HCT116 (cell line): ENCODE results near the gene REEP5. TPM values are rescaled to one million over a fixed set of nuclear protein-coding genes. Genes with fewer than 3 reads are reported as not detected.

Experiments
- ATAC-seq: fragments of 200-7000 bp; cut with Tn5 transposase; 2 replicates; pipeline ENCODE4 v1.9.1; 2020; ENCODE audit warnings: mild to moderate bottlenecking, moderate library complexity
- BruUV-seq: library from RNA; stranded (reverse); fragments of 400-500 nt; replicated peaks from 2 replicates; lab custom pipeline; 2021; lab: Mats Ljungman, UMichigan
- CTCF ChIA-PET: fragments of 300-600 bp; sonication (Branson Sonifier 250); formaldehyde crosslinking; loops from one replicate; lab custom pipeline; 2021; ENCODE audit warnings: antibody characterized with exemption; lab: Charles Lee
- POLR2A ChIA-PET: fragments of 300-600, 350-600 bp; sonication (Branson Sonifier 250); formaldehyde crosslinking; loops from one replicate; lab custom pipeline; 2021; ENCODE audit warnings: antibody characterized with exemption; lab: Charles Lee
- RAD21 ChIA-PET, 2 experiments: fragments of 300-600 bp; sonication (Branson Sonifier 250); formaldehyde crosslinking; loops; one replicate each; lab custom pipeline; 2023; ENCODE audit warnings: low total read pairs in 2 of 2; ENCODE audit not compliant: uncharacterized antibody in 2 of 2, unreplicated experiment in 2 of 2, low non-redundant PET in 1 of 2; lab: Charles Lee
- DNase-seq: peaks from one replicate; pipeline ENCODE4 v3.0.0-alpha.2; 2010; ENCODE audit warnings: low read depth, low spot score
- H2AFZ ChIP-seq: fragments of 200-600 bp; shearing (Covaris generic), sonication (generic); 2 replicates; pipeline ENCODE4 v1.6.1; 2017; ENCODE audit warnings: low read depth, mixed run types, mixed read lengths, antibody characterized with exemption, low read length; ENCODE audit not compliant: poor library complexity, severe bottlenecking
- H3K27ac ChIP-seq: 2 replicates; pipeline ENCODE4 v1.5.1; 2012; ENCODE audit warnings: low read depth, low read length
- H3K27me3 ChIP-seq: fragments of 200-600 bp; sonication (generic); 2 replicates; pipeline ENCODE4 v1.6.1; 2016; ENCODE audit warnings: mixed run types, low read length, mixed read lengths; ENCODE audit not compliant: insufficient read depth
- H3K36me3 ChIP-seq, 2 experiments: fragments of 200-500 bp in 1 of 2; fragments of 200-600 bp in 1 of 2; sonication (Bioruptor generic) in 1 of 2; sonication (generic) in 1 of 2; 2 replicates each; pipeline versions ENCODE4 v1.5.1 to v1.6.1; 2014 to 2016; ENCODE audit warnings: low read length in 2 of 2, inconsistent platforms in 1 of 2, mixed read lengths in 1 of 2, mixed run types in 1 of 2; ENCODE audit not compliant: insufficient read depth in 2 of 2, control insufficient read depth in 1 of 2
- H3K4me1 ChIP-seq, 2 experiments: fragments of 200-600 bp in 1 of 2; sonication (generic) in 1 of 2; 2 replicates each; pipeline versions ENCODE4 v1.5.1 to v1.6.1; 2012 to 2017; ENCODE audit warnings: low read length in 2 of 2, inconsistent platforms in 1 of 2, mild to moderate bottlenecking in 1 of 2, mixed read lengths in 1 of 2, mixed run types in 1 of 2, moderate library complexity in 1 of 2; ENCODE audit not compliant: insufficient read depth in 2 of 2, control insufficient read depth in 1 of 2
- H3K4me2 ChIP-seq: fragments of 200-600 bp; sonication (generic); 2 replicates; pipeline ENCODE4 v1.6.1; 2017; ENCODE audit warnings: mixed run types, low read length, mixed read lengths
- H3K4me3 ChIP-seq, 2 experiments: fragments of 200-600 bp in 1 of 2; sonication (generic) in 1 of 2; replicated peaks in 1 of 2; 2 replicates each; pipeline ENCODE4 v1.5.1; 2011 to 2016; ENCODE audit warnings: low read length in 2 of 2, control low read depth in 1 of 2, low read depth in 1 of 2, mild to moderate bottlenecking in 1 of 2, mixed read lengths in 1 of 2, mixed run types in 1 of 2
- H3K79me2 ChIP-seq: fragments of 200-600 bp; sonication (generic); 2 replicates; pipeline ENCODE4 v1.6.1; 2017; ENCODE audit warnings: mild to moderate bottlenecking, mixed run types, low read length, moderate library complexity, mixed read lengths; ENCODE audit not compliant: insufficient read depth
- H3K9ac ChIP-seq: fragments of 200-600 bp; sonication (generic); 2 replicates; pipeline ENCODE4 v1.6.1; 2016; ENCODE audit warnings: low read length, mixed read lengths
- H3K9me2 ChIP-seq: fragments of 200-600 bp; sonication (generic), shearing (Covaris generic); 2 replicates; pipeline ENCODE4 v1.6.1; 2017; ENCODE audit warnings: mixed run types, mild to moderate bottlenecking, moderate library complexity; ENCODE audit not compliant: insufficient read depth
- H3K9me3 ChIP-seq, 2 experiments: fragments of 200-500 bp in 1 of 2; fragments of 200-600 bp in 1 of 2; sonication (Bioruptor generic) in 1 of 2; sonication (generic) in 1 of 2; 2 replicates each; pipeline ENCODE4 v1.6.1; 2014 to 2017; ENCODE audit warnings: low read length in 2 of 2, mixed read lengths in 2 of 2, inconsistent platforms in 1 of 2, low read depth in 1 of 2, mild to moderate bottlenecking in 1 of 2, mixed run types in 1 of 2, moderate library complexity in 1 of 2; ENCODE audit not compliant: control insufficient read depth in 1 of 2, insufficient read depth in 1 of 2
- H4K20me1 ChIP-seq: fragments of 200-600 bp; sonication (generic), shearing (Covaris generic); 2 replicates; pipeline ENCODE4 v1.6.1; 2017; ENCODE audit warnings: mixed run types, mild to moderate bottlenecking, moderate library complexity; ENCODE audit not compliant: insufficient read depth
- CBX3 ChIP-seq: IDR thresholded peaks from 2 replicates; pipeline ENCODE4 v1.6.1; 2012; ENCODE audit warnings: low read depth
- CEBPB ChIP-seq: IDR thresholded peaks from 2 replicates; pipeline ENCODE4 v1.6.1; 2012; ENCODE audit warnings: low read depth
- EGR1 ChIP-seq: IDR thresholded peaks from 2 replicates; pipeline ENCODE4 v1.6.1; 2012; ENCODE audit warnings: low read depth
- EZH2 ChIP-seq: fragments of 200-600 bp; sonication (generic); IDR thresholded peaks from 2 replicates; pipeline ENCODE4 v1.6.1; 2017; ENCODE audit warnings: antibody characterized with exemption, mixed run types
- EZH2phosphoT487 ChIP-seq: fragments of 200-600 bp; IDR thresholded peaks from 2 replicates; pipeline ENCODE4 v1.6.1; 2018; ENCODE audit warnings: antibody characterized with exemption, borderline replicate concordance
- JUND ChIP-seq: IDR thresholded peaks from 2 replicates; pipeline ENCODE4 v1.6.1; 2012
- POLR2A ChIP-seq: IDR thresholded peaks from 2 replicates; pipeline ENCODE4 v1.7.0; 2011; ENCODE audit warnings: borderline replicate concordance; ENCODE audit not compliant: insufficient read depth, insufficient read length; ENCODE audit errors: extremely low read depth
- POLR2AphosphoS5 ChIP-seq: IDR thresholded peaks from 2 replicates; pipeline ENCODE4 v1.6.1; 2011; ENCODE audit warnings: mild to moderate bottlenecking, low read depth, low read length, moderate library complexity
- RAD21 ChIP-seq: IDR thresholded peaks from 2 replicates; pipeline ENCODE4 v1.6.1; 2012; ENCODE audit warnings: low read depth, mild to moderate bottlenecking
- SIN3A ChIP-seq: IDR thresholded peaks from 2 replicates; pipeline ENCODE4 v1.6.1; 2012; ENCODE audit warnings: low read depth
- SP1 ChIP-seq: IDR thresholded peaks from 2 replicates; pipeline ENCODE4 v1.6.1; 2012; ENCODE audit warnings: low read depth
- SRF ChIP-seq: IDR thresholded peaks from 2 replicates; pipeline ENCODE4 v1.6.1; 2012; ENCODE audit warnings: low read depth
- TCF7L2 ChIP-seq: IDR thresholded peaks from 2 replicates; pipeline ENCODE4 v1.7.0; 2011; ENCODE audit warnings: borderline replicate concordance, inconsistent platforms; ENCODE audit not compliant: insufficient read depth, insufficient read length; ENCODE audit errors: extremely low read depth
- YY1 ChIP-seq: IDR thresholded peaks from 2 replicates; pipeline ENCODE4 v1.6.1; 2011; ENCODE audit warnings: low read length, low read depth, moderate library complexity, mild to moderate bottlenecking; ENCODE audit not compliant: insufficient replicate concordance; ENCODE audit errors: extremely low read depth
- ZFX ChIP-seq: fragments of 450-650 bp; IDR thresholded peaks from 2 replicates; pipeline ENCODE4 v1.6.1; 2017
- ZNF274 ChIP-seq: fragments of 200-500 bp; sonication (Bioruptor generic); IDR thresholded peaks from 2 replicates; pipeline ENCODE4 v1.6.1; 2014; ENCODE audit warnings: mild to moderate bottlenecking, low read depth, low read length, inconsistent platforms
- intact Hi-C: fragments of 100-400 bp; cut with micrococcal nuclease; formaldehyde crosslinking; loops from 2 replicates; pipeline ENCODE4 v1.10.0; 2022
- total RNA-seq: library from RNA; stranded (reverse); gene quantifications from one replicate; pipeline ENCODE4 v1.2.1, GENCODE V29; 2021; ENCODE audit not compliant: unreplicated experiment
- TF ChIP-seq, protein P1 (sequence below): IDR thresholded peaks from 2 replicates; pipeline ENCODE4 v1.6.1; 2011; ENCODE audit warnings: mild to moderate bottlenecking, low read length, moderate library complexity; ENCODE audit not compliant: insufficient replicate concordance; ENCODE audit errors: extremely low read depth
- TF ChIP-seq, protein P2 (sequence below): IDR thresholded peaks from 2 replicates; pipeline ENCODE4 v1.6.1; 2012
- TF ChIP-seq, protein P3 (sequence below): IDR thresholded peaks from 2 replicates; pipeline ENCODE4 v1.6.1; 2012

Gene REEP5
- total RNA-seq, 1 experiment from 2014 or later, result 71.7 TPM

DNA sequence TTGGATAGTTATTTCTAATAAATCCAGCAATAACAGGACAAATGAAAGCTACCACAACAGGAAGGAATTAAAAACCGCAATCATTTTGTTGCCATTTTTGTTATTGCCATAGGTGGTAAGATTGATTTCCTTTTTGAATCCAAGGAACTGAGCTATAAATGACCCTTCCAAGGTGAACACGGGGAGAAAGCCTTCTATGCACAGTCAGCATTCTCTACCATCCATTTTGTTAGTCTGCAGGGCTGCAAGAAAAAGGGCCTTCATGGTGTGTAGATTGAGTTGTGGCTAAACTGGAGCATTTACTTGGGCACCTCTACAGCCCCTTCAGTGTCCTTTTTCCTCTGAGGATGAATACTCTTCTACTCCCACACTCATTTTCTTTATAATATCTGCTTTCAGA, 18.6 kb upstream of the REEP5 start (continued):
- TF ChIP-seq, protein P1, sequence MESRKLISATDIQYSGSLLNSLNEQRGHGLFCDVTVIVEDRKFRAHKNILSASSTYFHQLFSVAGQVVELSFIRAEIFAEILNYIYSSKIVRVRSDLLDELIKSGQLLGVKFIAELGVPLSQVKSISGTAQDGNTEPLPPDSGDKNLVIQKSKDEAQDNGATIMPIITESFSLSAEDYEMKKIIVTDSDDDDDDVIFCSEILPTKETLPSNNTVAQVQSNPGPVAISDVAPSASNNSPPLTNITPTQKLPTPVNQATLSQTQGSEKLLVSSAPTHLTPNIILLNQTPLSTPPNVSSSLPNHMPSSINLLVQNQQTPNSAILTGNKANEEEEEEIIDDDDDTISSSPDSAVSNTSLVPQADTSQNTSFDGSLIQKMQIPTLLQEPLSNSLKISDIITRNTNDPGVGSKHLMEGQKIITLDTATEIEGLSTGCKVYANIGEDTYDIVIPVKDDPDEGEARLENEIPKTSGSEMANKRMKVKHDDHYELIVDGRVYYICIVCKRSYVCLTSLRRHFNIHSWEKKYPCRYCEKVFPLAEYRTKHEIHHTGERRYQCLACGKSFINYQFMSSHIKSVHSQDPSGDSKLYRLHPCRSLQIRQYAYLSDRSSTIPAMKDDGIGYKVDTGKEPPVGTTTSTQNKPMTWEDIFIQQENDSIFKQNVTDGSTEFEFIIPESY, result no peak
- no peak for TF ChIP-seq ZNF274
- no peak for TF ChIP-seq ZFX
- TF ChIP-seq TCF7L2, result no peak

DNA sequence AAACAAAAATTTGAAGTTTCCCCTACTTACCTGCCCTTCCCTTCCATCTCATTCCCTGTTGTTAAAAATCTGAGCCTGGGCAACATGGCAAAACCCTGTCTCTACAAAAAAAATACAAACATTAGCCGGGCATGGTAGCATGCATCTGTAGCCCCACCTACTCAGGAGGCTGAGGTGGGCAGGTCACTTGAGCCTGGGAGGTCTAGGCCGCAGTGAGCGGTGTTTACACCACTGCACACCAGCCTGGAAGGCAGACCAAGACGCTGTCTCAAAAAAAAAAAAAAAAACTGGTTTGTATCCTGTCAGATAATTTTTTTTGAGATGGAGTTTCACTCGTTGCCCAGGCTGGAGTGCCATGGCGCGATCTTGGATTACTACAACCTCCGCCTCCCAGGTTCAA, 16.3 kb upstream of the REEP5 start:
- no peak overlapping the region for H2AFZ ChIP-seq
- H3K9me2 ChIP-seq, result no peaks in the 10 kb centered on the region
- no peaks in the 10 kb centered on the region for H3K36me3 ChIP-seq
- no peaks in the 10 kb centered on the region for H3K4me1 ChIP-seq
- intact Hi-C loops, result no loop called here
- no peak overlapping the region for H3K4me3 ChIP-seq
- ChIA-PET CTCF (no interaction called here), POLR2A (no interaction called here), RAD21 (no interaction called here)
- H3K27me3 ChIP-seq, result no peaks in the 10 kb centered on the region
- TF ChIP-seq POLR2AphosphoS5 (no peak), CBX3 (no peak), EGR1 (no peak), SRF (no peak), POLR2A (no peak), CEBPB (no peak), JUND (no peak), SIN3A (no peak), YY1 (no peak), EZH2 (no peak), ZNF274 (no peak), EZH2phosphoT487 (no peak), RAD21 (no peak), SP1 (no peak), TCF7L2 (no peak)
- TF ChIP-seq, protein P1, result no peak
- TF ChIP-seq, protein P2, sequence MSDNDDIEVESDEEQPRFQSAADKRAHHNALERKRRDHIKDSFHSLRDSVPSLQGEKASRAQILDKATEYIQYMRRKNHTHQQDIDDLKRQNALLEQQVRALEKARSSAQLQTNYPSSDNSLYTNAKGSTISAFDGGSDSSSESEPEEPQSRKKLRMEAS, result no peak
- TF ChIP-seq, protein P3, sequence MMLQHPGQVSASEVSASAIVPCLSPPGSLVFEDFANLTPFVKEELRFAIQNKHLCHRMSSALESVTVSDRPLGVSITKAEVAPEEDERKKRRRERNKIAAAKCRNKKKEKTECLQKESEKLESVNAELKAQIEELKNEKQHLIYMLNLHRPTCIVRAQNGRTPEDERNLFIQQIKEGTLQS, result no peak
- H3K27ac ChIP-seq, result no peak overlapping the region
- no peaks in the 10 kb centered on the region for H3K79me2 ChIP-seq
- no peak for DNase-seq
- H3K4me2 ChIP-seq, result no peak overlapping the region
- no peak for ATAC-seq
- H4K20me1 ChIP-seq, result no peaks in the 10 kb centered on the region
- no peaks in the 10 kb centered on the region for H3K9me3 ChIP-seq
- H3K9ac ChIP-seq, result no peak overlapping the region
- no TSS peak for BruUV-seq
